OCI-LY1 (cell line): ENCODE measurements around the gene MEA1.

Experiments used
- H2AFZ ChIP-seq: fragments of 200-600 bp; sonication (generic), shearing (Covaris generic); 2 replicates; pipeline ENCODE4 v1.6.0; 2014; ENCODE audit warnings: antibody characterized with exemption, mild to moderate bottlenecking, low read length
- H3F3A ChIP-seq: fragments of 200-600 bp; sonication (generic), shearing (Covaris generic); 2 replicates; pipeline ENCODE4 v1.6.0; 2014; ENCODE audit warnings: mild to moderate bottlenecking, antibody characterized with exemption, low read length, moderate library complexity; ENCODE audit not compliant: insufficient read depth
- H3K27ac ChIP-seq: fragments of 200-600 bp; sonication (generic); 2 replicates; pipeline ENCODE4 v1.5.1; 2014; ENCODE audit warnings: low read length, mixed run types, mild to moderate bottlenecking, low read depth; ENCODE audit not compliant: poor library complexity, severe bottlenecking
- H3K27me3 ChIP-seq: fragments of 200-600 bp; sonication (generic); 2 replicates; pipeline ENCODE4 v1.6.0; 2014; ENCODE audit warnings: antibody characterized with exemption, mild to moderate bottlenecking, low read length, moderate library complexity; ENCODE audit not compliant: insufficient read depth
- H3K36me3 ChIP-seq: fragments of 200-600 bp; sonication (generic); 2 replicates; pipeline ENCODE4 v1.6.1; 2014; ENCODE audit warnings: mild to moderate bottlenecking, antibody characterized with exemption, low read length, moderate library complexity, mixed read lengths; ENCODE audit not compliant: insufficient read depth
- H3K4me1 ChIP-seq: fragments of 200-600 bp; sonication (generic); 2 replicates; pipeline ENCODE4 v1.5.1; 2014; ENCODE audit warnings: mild to moderate bottlenecking, low read length, moderate library complexity; ENCODE audit not compliant: insufficient read depth, severe bottlenecking
- H3K4me2 ChIP-seq: fragments of 200-600 bp; sonication (generic), shearing (Covaris generic); 2 replicates; pipeline ENCODE4 v1.6.1; 2014; ENCODE audit warnings: low read length
- H3K4me3 ChIP-seq: fragments of 200-600 bp; sonication (generic); 2 replicates; pipeline ENCODE4 v1.5.1; 2014; ENCODE audit warnings: low read length, low read depth, mild to moderate bottlenecking, mixed read lengths; ENCODE audit not compliant: poor library complexity, severe bottlenecking
- H3K79me2 ChIP-seq: fragments of 200-600 bp; shearing (Covaris generic); 2 replicates; pipeline ENCODE4 v1.6.1; 2016; ENCODE audit warnings: mixed run types, low read length, mixed read lengths; ENCODE audit not compliant: insufficient read depth
- H3K9ac ChIP-seq: fragments of 200-600 bp; sonication (generic), shearing (Covaris generic); 2 replicates; pipeline ENCODE4 v1.6.1; 2014; ENCODE audit warnings: mild to moderate bottlenecking, low read length, mixed read lengths
- H3K9me2 ChIP-seq: fragments of 200-600 bp; sonication (generic), shearing (Covaris generic); 2 replicates; pipeline ENCODE4 v1.6.1; 2014; ENCODE audit warnings: low read depth, mild to moderate bottlenecking, low read length, mixed read lengths
- H3K9me3 ChIP-seq: fragments of 200-600 bp; shearing (Covaris generic); 2 replicates; pipeline ENCODE4 v1.6.1; 2014; ENCODE audit warnings: low read length, mixed read lengths
- H4K20me1 ChIP-seq: fragments of 200-600 bp; sonication (generic), shearing (Covaris generic); 2 replicates; pipeline ENCODE4 v1.6.0; 2016; ENCODE audit warnings: mild to moderate bottlenecking, low read length; ENCODE audit not compliant: insufficient read depth
- CTCF ChIP-seq: fragments of 200-600 bp; sonication (generic), shearing (Covaris generic); IDR thresholded peaks from 2 replicates; pipeline ENCODE4 v1.5.1; 2017; ENCODE audit warnings: mild to moderate bottlenecking, antibody characterized with exemption, low read length, moderate library complexity, mixed read lengths
- EZH2 ChIP-seq: fragments of 200-600 bp; sonication (generic), shearing (Covaris generic); IDR thresholded peaks from 2 replicates; pipeline ENCODE4 v1.8.0; 2017; ENCODE audit warnings: borderline replicate concordance, mixed run types, mild to moderate bottlenecking, antibody characterized with exemption, low read length, moderate library complexity, mixed read lengths

The MEA1 gene

GRCh38 chr6:42966571-42966970 is 47.2 kb downstream of the MEA1 start:
- H3K4me3 ChIP-seq: no peak overlapping the region
- no peak overlapping the region for H3K27ac ChIP-seq
- H3K4me1 ChIP-seq: no peaks in the 10 kb centered on the region
- no peak overlapping the region for H3K4me2 ChIP-seq
- no peaks in the 10 kb centered on the region for H3K9me2 ChIP-seq
- no peak overlapping the region for H3K9ac ChIP-seq
- H3F3A ChIP-seq: no peaks in the 10 kb centered on the region
- no peak overlapping the region for H2AFZ ChIP-seq
- no peaks in the 10 kb centered on the region for H3K79me2 ChIP-seq
- no peak for TF ChIP-seq EZH2
- TF ChIP-seq CTCF: no peak
- no peaks in the 10 kb centered on the region for H4K20me1 ChIP-seq
- no peaks in the 10 kb centered on the region for H3K27me3 ChIP-seq
- H3K36me3 ChIP-seq: peaks cover 25% of the 10 kb centered on the region; the same call in 1 of the 2 replicates
- no peaks in the 10 kb centered on the region for H3K9me3 ChIP-seq

GRCh38 chr6:42963855-42964605 is 49.7 kb downstream of the MEA1 start:
- no peak overlapping the region for H3K4me2 ChIP-seq
- no peaks in the 10 kb centered on the region for H3K9me2 ChIP-seq
- peaks cover 25% of the 10 kb centered on the region; the same call in 1 of the 2 replicates for H3K36me3 ChIP-seq
- no peaks in the 10 kb centered on the region for H3F3A ChIP-seq
- H3K9ac ChIP-seq: no peak overlapping the region
- no peaks in the 10 kb centered on the region for H3K9me3 ChIP-seq
- H2AFZ ChIP-seq: no peak overlapping the region
- no peaks in the 10 kb centered on the region for H3K79me2 ChIP-seq
- no peaks in the 10 kb centered on the region for H3K27me3 ChIP-seq
- peaks cover 9% of the 10 kb centered on the region for H3K4me1 ChIP-seq
- no peak overlapping the region for H3K27ac ChIP-seq
- H3K4me3 ChIP-seq: no peak overlapping the region
- H4K20me1 ChIP-seq: no peaks in the 10 kb centered on the region
- TF ChIP-seq CTCF (peak; percentile 32; the same call in 1 of the 2 replicates), EZH2 (no peak)

GRCh38 chr6:42963179-42963854 is 50.4 kb downstream of the MEA1 start:
- Histone ChIP-seq H3K36me3 (peaks cover 23% of the 10 kb centered on the region; the same call in 1 of the 2 replicates), H3K79me2 (no peaks in the 10 kb centered on the region), H3K27ac (no peak overlapping the region), H3K4me3 (no peak overlapping the region), H3K4me1 (peaks cover 9% of the 10 kb centered on the region), H3K9ac (no peak overlapping the region), H3K9me3 (no peaks in the 10 kb centered on the region), H4K20me1 (no peaks in the 10 kb centered on the region), H3K4me2 (no peak overlapping the region), H2AFZ (no peak overlapping the region), H3F3A (no peaks in the 10 kb centered on the region), H3K27me3 (no peaks in the 10 kb centered on the region), H3K9me2 (no peaks in the 10 kb centered on the region)
- TF ChIP-seq CTCF (no peak), EZH2 (no peak)
